GM23248 (cell line): Measurements from ENCODE around the gene ARSA.
"Not testable (repeated sequence)": the region's sequence is repeated elsewhere in the genome, so short reads cannot be mapped to it uniquely, and the experiment has no call there.

Experiments
- EZH2 ChIP-seq: fragments of 200-600 bp; sonication (generic); IDR thresholded peaks from 2 replicates; pipeline ENCODE4 v1.6.1; 2018; ENCODE audit warnings: antibody characterized with exemption, mild to moderate bottlenecking; ENCODE audit not compliant: insufficient read depth, poor library complexity, severe bottlenecking
- EZH2phosphoT487 ChIP-seq: fragments of 200-600 bp; sonication (generic); IDR thresholded peaks from 2 replicates; pipeline ENCODE4 v1.6.1; 2018; ENCODE audit warnings: antibody characterized with exemption, moderate library complexity, mild to moderate bottlenecking, low read depth; ENCODE audit not compliant: insufficient read depth

GRCh38 chr22:50643021-50643820, 15.3 kb upstream of the ARSA start:
- not testable (repeated sequence) for TF ChIP-seq EZH2phosphoT487, EZH2
